OCI-LY1 (cell line): ENCODE results near the gene SLC17A7.

Source experiments
- CTCF ChIP-seq: fragments of 200-600 bp; sonication (generic), shearing (Covaris generic); IDR thresholded peaks from 2 replicates; pipeline ENCODE4 v1.5.1; 2017; ENCODE audit warnings: mild to moderate bottlenecking, antibody characterized with exemption, low read length, moderate library complexity, mixed read lengths
- EZH2 ChIP-seq: fragments of 200-600 bp; sonication (generic), shearing (Covaris generic); IDR thresholded peaks from 2 replicates; pipeline ENCODE4 v1.8.0; 2017; ENCODE audit warnings: borderline replicate concordance, mixed run types, mild to moderate bottlenecking, antibody characterized with exemption, low read length, moderate library complexity, mixed read lengths

- TF ChIP-seq CTCF (no peak), EZH2 (no peak)
These were observed 60.9 kb downstream of the SLC17A7 start for GRCh38 chr19:49380391-49380790.
